Spleen (tissue), 11 donors: Measurements from ENCODE around the gene KRTCAP2. TPM values are rescaled to one million over a fixed set of nuclear protein-coding genes. Genes with fewer than 3 reads are reported as not detected.
A peak's percentile ranks its signal among the peaks of the same experiment; 100 is the strongest.

Experiments
- DNase-seq: peaks from one replicate; pipeline ENCODE4 v3.0.0-alpha.2; 2020
- H3K27ac ChIP-seq, 8 donors: fragments of 200-600 bp; sonication (generic) in 7 of 8; 1 replicate in 4 of 8; 2 replicates in 4 of 8; pipeline versions ENCODE4 v1.5.0 to v1.8.0; 2016 to 2021; ENCODE audit warnings: inconsistent platforms in 4 of 8, mild to moderate bottlenecking in 4 of 8, moderate library complexity in 1 of 8
- H3K27me3 ChIP-seq, 7 donors: fragments of 200-600 bp; sonication (generic) in 6 of 7; replicated peaks in 1 of 7; 1 replicate in 4 of 7; 2 replicates in 3 of 7; pipeline versions ENCODE4 v1.5.0 to v1.8.0; 2016 to 2021; ENCODE audit warnings: inconsistent platforms in 3 of 7, mild to moderate bottlenecking in 1 of 7
- H3K36me3 ChIP-seq, 6 donors: fragments of 200-600 bp; sonication (generic) in 5 of 6; 1 replicate in 4 of 6; 2 replicates in 2 of 6; pipeline versions ENCODE4 v1.5.0 to v1.8.0; 2016 to 2021; ENCODE audit warnings: inconsistent platforms in 2 of 6
- H3K4me1 ChIP-seq, 6 donors: fragments of 200-600 bp; sonication (generic) in 5 of 6; 1 replicate in 3 of 6; 2 replicates in 3 of 6; pipeline versions ENCODE4 v1.5.0 to v1.8.0; 2016 to 2021; ENCODE audit warnings: inconsistent platforms in 3 of 6
- H3K4me3 ChIP-seq, 8 donors: fragments of 200-600 bp; sonication (generic) in 7 of 8; 1 replicate in 4 of 8; 2 replicates in 4 of 8; pipeline versions ENCODE4 v1.5.0 to v1.8.0; 2016 to 2021; ENCODE audit warnings: inconsistent platforms in 4 of 8, mild to moderate bottlenecking in 4 of 8, moderate library complexity in 2 of 8
- H3K9me3 ChIP-seq, 8 donors: fragments of 200-600 bp; sonication (generic) in 7 of 8; 1 replicate in 4 of 8; 2 replicates in 4 of 8; pipeline versions ENCODE4 v1.5.0 to v1.8.0; 2016 to 2021; ENCODE audit warnings: inconsistent platforms in 4 of 8
- POLR2A ChIP-seq, 3 donors: fragments of 450-650 bp; IDR thresholded peaks; one replicate each; pipeline ENCODE4 v1.5.1; 2017; ENCODE audit warnings: antibody characterized with exemption in 3 of 3, mild to moderate bottlenecking in 1 of 3
- POLR2AphosphoS5 ChIP-seq, 3 donors: sonication (generic); formaldehyde crosslinking; IDR thresholded peaks; one replicate each; pipeline ENCODE4 v1.5.1; 2017; ENCODE audit warnings: antibody characterized with exemption in 3 of 3
- WGBS, 5 donors: extraction: QIAGEN DNeasy Blood & Tissue Kit in 3 of 5; methylation state at CpG; one replicate each; pipeline versions ENCODE4 v1.1.5 to v1.1.7; 2013 to 2018; 5-methylcytosine and 5-hydroxymethylcytosine counted together
- intact Hi-C: fragments of 100-400 bp; cut with DNase I; formaldehyde crosslinking; loops from one replicate; pipeline ENCODE4 v1.15.0; 2023; ENCODE audit warnings: low total_unique reads
- polyA plus RNA-seq, 3 donors: library from polyadenylated mRNA; stranded (reverse); fragments of 200-250 nt; gene quantifications; one replicate each; pipeline ENCODE4 v1.2.1, GENCODE V29; 2013
- total RNA-seq, 7 donors: library from RNA; depleted of rRNA in 3 of 7; stranded (reverse); fragments of >200 nt in 3 of 7; fragmentation: NEBNext Ultra II Directional in 4 of 7; extraction: Animal tissue kit (Norgen Biotek cat#: 25700) in 4 of 7; gene quantifications; one replicate each; pipeline versions ENCODE4 v1.1.0 to v1.2.1, GENCODE V29; 2016 to 2021
- TF ChIP-seq, protein P1 (sequence below), 11 experiments: fragments of 200-600 bp in 7 of 11; fragments of 450-650 bp in 4 of 11; sonication (generic) in 4 of 11; IDR thresholded peaks in 8 of 11; conservative IDR thresholded peaks in 3 of 11; 1 replicate in 7 of 11; 2 replicates in 4 of 11; pipeline versions ENCODE4 v1.4.0 to v1.8.0; 2016 to 2021; ENCODE audit warnings: antibody characterized with exemption in 11 of 11, inconsistent platforms in 4 of 11, mild to moderate bottlenecking in 1 of 11
- donor health status: healthy with polysubstance abuse.
- donor health status: DM: no; HTN: no; CAD: no; lungs with moderate emphysema.
- donor health status: DM: no; HTN: no; CAD: no.
- donor health status: Bipolar disorder and iron deficiency.
- donor health status: healthy.
- donor health status: DM: no; HTN: no; CAD: no.
- donor health status: DM: yes; HTN: yes; CAD: no.

The KRTCAP2 gene
- total and polyA plus RNA-seq, 10 donors: 113 to 203 (median 146) TPM

DNA sequence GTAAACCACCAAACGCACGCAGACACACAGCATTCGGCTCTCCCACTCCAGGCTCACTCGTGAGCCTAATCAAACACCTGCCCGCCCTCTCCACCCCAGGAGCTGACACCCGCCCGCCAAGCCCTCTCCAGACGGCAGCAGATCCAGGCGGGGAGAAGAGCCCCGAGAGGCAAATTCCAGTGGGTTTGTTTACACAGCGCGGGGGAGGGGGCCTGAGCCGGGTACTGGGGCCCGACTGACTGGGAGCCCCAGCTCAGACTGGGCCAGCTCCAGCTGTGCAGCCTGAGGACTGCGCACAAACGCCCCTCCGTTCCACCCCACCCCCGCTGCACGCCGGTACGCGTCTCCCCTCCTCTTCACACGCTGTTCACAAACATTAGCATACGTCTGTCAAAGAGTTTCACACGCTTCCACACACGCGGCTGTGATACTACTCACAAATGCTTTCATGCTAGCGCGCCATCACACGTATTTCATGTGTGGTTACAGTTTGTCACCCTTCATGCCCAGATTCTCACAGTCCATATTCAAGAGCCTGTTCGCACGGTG, 46.5 kb downstream of the KRTCAP2 start:
- H3K27ac ChIP-seq: peak overlapping the region in 1 of 8 donors; percentile 70
- H3K9me3 ChIP-seq: no peaks in the 10 kb centered on the region
- no peak for TF ChIP-seq POLR2AphosphoS5 (IDR thresholded peaks at IDR 0.05)
- TF ChIP-seq, protein P1, sequence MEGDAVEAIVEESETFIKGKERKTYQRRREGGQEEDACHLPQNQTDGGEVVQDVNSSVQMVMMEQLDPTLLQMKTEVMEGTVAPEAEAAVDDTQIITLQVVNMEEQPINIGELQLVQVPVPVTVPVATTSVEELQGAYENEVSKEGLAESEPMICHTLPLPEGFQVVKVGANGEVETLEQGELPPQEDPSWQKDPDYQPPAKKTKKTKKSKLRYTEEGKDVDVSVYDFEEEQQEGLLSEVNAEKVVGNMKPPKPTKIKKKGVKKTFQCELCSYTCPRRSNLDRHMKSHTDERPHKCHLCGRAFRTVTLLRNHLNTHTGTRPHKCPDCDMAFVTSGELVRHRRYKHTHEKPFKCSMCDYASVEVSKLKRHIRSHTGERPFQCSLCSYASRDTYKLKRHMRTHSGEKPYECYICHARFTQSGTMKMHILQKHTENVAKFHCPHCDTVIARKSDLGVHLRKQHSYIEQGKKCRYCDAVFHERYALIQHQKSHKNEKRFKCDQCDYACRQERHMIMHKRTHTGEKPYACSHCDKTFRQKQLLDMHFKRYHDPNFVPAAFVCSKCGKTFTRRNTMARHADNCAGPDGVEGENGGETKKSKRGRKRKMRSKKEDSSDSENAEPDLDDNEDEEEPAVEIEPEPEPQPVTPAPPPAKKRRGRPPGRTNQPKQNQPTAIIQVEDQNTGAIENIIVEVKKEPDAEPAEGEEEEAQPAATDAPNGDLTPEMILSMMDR (IDR thresholded peaks at IDR 0.05 in 8 of 11, conservative IDR thresholded peaks at IDR 0.05 in 3 of 11): no peak
- no peak for TF ChIP-seq POLR2A (IDR thresholded peaks at IDR 0.05)
- intact Hi-C loops: no loop called here
- peaks cover 29 to 58% (median 40%) of the 10 kb centered on the region in 6 donors for H3K4me1 ChIP-seq
- H3K4me3 ChIP-seq: peak overlapping the region in 7 of 8 donors; percentile 53 to 85 (median 63)
- 4 to 9% (median 8%) methylated on average over 20 to 32 of the region's 32 CpGs for WGBS, 5 donors
- peaks cover 0 to 63% (median 39%) of the 10 kb centered on the region in 7 donors for H3K27me3 ChIP-seq
- peaks cover 0 to 5% (median 0%) of the 10 kb centered on the region in 6 donors for H3K36me3 ChIP-seq
- DNase-seq: no peak

DNA sequence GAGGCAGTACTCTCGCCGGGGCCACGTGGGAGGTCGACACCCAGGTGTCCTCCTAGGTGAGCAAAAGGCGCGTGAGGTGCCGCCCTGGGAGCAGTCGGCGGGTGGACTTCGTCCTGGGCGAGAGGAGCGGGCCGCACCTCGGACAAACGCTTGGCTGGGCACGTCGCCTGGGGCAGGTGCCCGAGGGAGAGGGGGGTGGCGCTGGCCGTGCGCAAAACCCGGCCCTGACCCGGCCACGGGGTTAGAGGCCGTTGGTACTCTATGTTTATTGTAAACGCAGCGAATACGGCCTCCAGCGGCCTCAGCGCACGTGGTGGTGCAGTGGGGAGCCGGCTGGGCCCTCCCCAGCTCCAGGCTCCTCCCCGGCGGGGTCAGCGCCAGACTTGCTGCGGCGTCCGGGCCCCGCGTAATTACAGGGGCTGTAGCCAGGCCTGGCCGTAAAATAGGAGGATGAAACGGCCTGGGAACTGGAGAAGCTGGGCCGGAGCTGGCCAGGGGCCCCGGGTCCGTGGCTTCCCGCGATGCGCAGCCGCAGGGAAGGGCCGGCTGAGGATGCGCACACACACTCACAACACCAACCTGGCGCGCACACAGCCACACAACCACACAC, 47.1 kb downstream of the KRTCAP2 start:
- no peak for TF ChIP-seq POLR2AphosphoS5 (IDR thresholded peaks at IDR 0.05)
- no peak for TF ChIP-seq POLR2A (IDR thresholded peaks at IDR 0.05)
- H3K9me3 ChIP-seq: no peaks in the 10 kb centered on the region
- H3K4me3 ChIP-seq: peak overlapping the region in 6 of 8 donors; percentile 55 to 85 (median 63)
- peaks cover 29 to 53% (median 40%) of the 10 kb centered on the region in 6 donors for H3K4me1 ChIP-seq
- intact Hi-C loops: no loop called here
- H3K27ac ChIP-seq: no peak overlapping the region
- 61 to 68% (median 63%) methylated on average over 27 to 53 of the region's 53 CpGs for WGBS, 5 donors
- DNase-seq: peak; percentile 72
- peaks cover 0 to 63% (median 39%) of the 10 kb centered on the region in 7 donors for H3K27me3 ChIP-seq
- no peaks in the 10 kb centered on the region for H3K36me3 ChIP-seq

DNA sequence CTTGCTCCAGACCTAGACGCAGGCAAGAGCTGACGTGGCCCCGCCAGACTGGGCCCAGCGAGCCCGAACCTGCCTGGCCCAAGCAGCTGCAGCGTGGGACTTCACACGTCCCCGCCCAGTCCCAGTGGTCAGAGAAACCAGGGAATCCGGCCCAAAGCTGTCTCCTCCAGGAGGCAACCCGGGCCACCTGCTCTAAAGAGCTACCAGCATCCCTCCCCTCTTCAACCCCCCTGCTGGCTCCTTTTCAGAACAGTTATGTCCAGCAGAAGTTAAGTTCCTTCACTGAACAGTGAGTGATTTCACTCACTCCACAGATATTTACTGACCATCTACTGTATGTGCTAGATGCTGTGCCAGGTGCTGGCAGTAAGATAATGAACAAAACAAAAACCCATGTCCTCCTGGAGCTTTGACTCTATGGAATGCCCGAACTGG, 47.6 kb downstream of the KRTCAP2 start:
- Histone ChIP-seq H3K4me1 (peaks cover 29 to 48% (median 40%) of the 10 kb centered on the region in 6 donors), H3K9me3 (no peaks in the 10 kb centered on the region), H3K4me3 (no peak overlapping the region), H3K27me3 (peaks cover 0 to 63% (median 39%) of the 10 kb centered on the region in 7 donors), H3K36me3 (no peaks in the 10 kb centered on the region), H3K27ac (no peak overlapping the region)
- TF ChIP-seq POLR2AphosphoS5 (IDR thresholded peaks at IDR 0.05): no peak
- no peak for TF ChIP-seq POLR2A (IDR thresholded peaks at IDR 0.05)
- TF ChIP-seq, protein P1 (IDR thresholded peaks at IDR 0.05 in 8 of 11, conservative IDR thresholded peaks at IDR 0.05 in 3 of 11): no peak
- 73 to 93% (median 86%) methylated on average over 9 to 11 of the region's 11 CpGs for WGBS, 5 donors
- no peak for DNase-seq
- intact Hi-C loops: no loop called here

DNA sequence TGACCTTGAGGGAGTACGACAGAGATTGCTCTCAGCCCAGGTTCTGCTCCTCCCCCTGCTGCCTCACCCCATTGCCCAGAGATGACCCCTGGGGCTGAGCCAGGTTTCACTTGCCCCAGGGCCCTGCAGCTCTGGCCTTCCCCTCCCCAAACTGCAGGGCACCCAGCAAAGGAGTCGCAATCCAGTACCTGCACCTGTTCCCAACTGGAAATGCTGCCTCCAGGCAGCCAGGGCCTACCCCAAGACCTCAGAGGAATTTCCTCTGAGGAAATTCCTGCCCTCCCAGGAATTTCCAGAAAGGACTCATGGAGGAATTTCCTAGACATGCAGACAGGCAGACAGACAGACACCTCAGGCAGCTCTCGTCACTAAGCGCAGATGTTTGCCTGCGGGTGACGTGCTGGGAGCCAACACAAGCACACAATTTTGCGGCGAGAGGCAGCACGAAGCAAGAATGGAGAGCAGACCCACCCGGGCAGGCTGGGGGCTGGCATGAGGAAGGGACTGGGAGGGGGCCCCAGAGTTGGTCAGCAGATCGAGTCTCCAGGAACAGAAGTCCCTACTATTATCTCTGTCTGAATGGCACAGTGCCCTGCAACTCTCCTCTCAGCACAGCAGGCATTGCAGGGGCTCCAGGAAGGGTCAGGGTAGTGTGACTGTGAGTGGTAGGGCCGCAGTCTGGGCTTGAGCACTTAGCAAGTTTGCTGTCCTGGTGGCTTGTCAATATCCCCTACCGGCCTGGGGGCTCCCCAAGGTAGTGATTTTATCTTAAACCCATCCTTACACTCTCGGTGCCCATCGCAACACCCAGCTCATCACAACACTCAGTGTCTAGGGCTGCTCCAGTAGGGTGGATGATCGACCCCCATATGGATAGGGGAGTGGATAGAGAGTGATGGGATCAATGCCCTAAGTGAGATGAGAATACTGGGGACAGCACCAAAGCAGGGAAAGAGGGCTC, 48.3 kb downstream of the KRTCAP2 start:
- H3K4me1 ChIP-seq: peaks cover 27 to 42% (median 37%) of the 10 kb centered on the region in 6 donors
- DNase-seq: no peak
- no peaks in the 10 kb centered on the region for H3K9me3 ChIP-seq
- WGBS, 5 donors: 80 to 94% (median 88%) methylated on average over 16 of the region's 16 CpGs
- H3K27me3 ChIP-seq: peaks cover 0 to 57% (median 35%) of the 10 kb centered on the region in 7 donors
- no peak overlapping the region for H3K27ac ChIP-seq
- intact Hi-C loops: no loop called here
- TF ChIP-seq, protein P1 (IDR thresholded peaks at IDR 0.05 in 8 of 11, conservative IDR thresholded peaks at IDR 0.05 in 3 of 11): no peak
- no peak for TF ChIP-seq POLR2AphosphoS5 (IDR thresholded peaks at IDR 0.05)
- no peaks in the 10 kb centered on the region for H3K36me3 ChIP-seq
- H3K4me3 ChIP-seq: no peak overlapping the region
